WTC11 (cell line): Measurements from ENCODE around the gene PRKCB. TPM values are rescaled to one million over a fixed set of nuclear protein-coding genes. Genes with fewer than 3 reads are reported as not detected.

Source experiments
- ATAC-seq: fragments of 200-7000 bp; cut with Tn5 transposase; 2 replicates; pipeline ENCODE4 v1.10.0; 2021; ENCODE audit warnings: mild to moderate bottlenecking, moderate library complexity
- CTCF ChIA-PET: fragments of 300-600 bp; sonication (Branson Sonifier 250); formaldehyde crosslinking; loops from one replicate; lab custom pipeline; 2021; ENCODE audit warnings: antibody characterized with exemption; lab: Charles Lee
- POLR2A ChIA-PET: fragments of 350-600 bp; sonication (Branson Sonifier 250); formaldehyde crosslinking; loops from one replicate; lab custom pipeline; 2021; ENCODE audit warnings: antibody characterized with exemption; lab: Charles Lee
- DNase-seq: peaks from one replicate; pipeline ENCODE4 v3.0.0; 2021; ENCODE audit warnings: low spot score
- H3K27ac Mint-ChIP-seq: 2 replicates; pipeline ENCODE4 v1.8.0; 2021; ENCODE audit warnings: mixed read lengths
- H3K27me3 Mint-ChIP-seq: 2 replicates; pipeline ENCODE4 v1.8.0; 2021; ENCODE audit warnings: low read depth, mild to moderate bottlenecking, moderate library complexity, mixed read lengths
- H3K36me3 Mint-ChIP-seq: 2 replicates; pipeline ENCODE4 v1.8.0; 2021; ENCODE audit warnings: mixed read lengths
- H3K4me1 Mint-ChIP-seq: 2 replicates; pipeline ENCODE4 v1.8.0; 2022; ENCODE audit warnings: mixed read lengths
- H3K4me3 Mint-ChIP-seq: 2 replicates; pipeline ENCODE4 v1.8.0; 2021; ENCODE audit warnings: mild to moderate bottlenecking, moderate library complexity, mixed read lengths
- H3K9me3 Mint-ChIP-seq: 2 replicates; pipeline ENCODE4 v1.8.0; 2021; ENCODE audit warnings: mixed read lengths
- ATF1 ChIP-seq: sonication (generic); formaldehyde crosslinking; IDR thresholded peaks from 2 replicates; pipeline ENCODE4 v1.8.1; 2023; ENCODE audit warnings: mild to moderate bottlenecking, moderate library complexity, missing genetic modification reagents
- ATF6 ChIP-seq: sonication (generic); formaldehyde crosslinking; IDR thresholded peaks from 2 replicates; pipeline ENCODE4 v1.8.1; 2023; ENCODE audit warnings: mild to moderate bottlenecking, missing genetic modification reagents
- CREB1 ChIP-seq: sonication (generic); formaldehyde crosslinking; IDR thresholded peaks from 2 replicates; pipeline ENCODE4 v1.8.0; 2023; ENCODE audit warnings: mild to moderate bottlenecking, missing genetic modification reagents
- E2F1 ChIP-seq: sonication (generic); formaldehyde crosslinking; IDR thresholded peaks from 2 replicates; pipeline ENCODE4 v1.8.0; 2022; ENCODE audit warnings: mild to moderate bottlenecking, missing genetic modification reagents
- ESRRA ChIP-seq: sonication (generic); formaldehyde crosslinking; IDR thresholded peaks from 2 replicates; pipeline ENCODE4 v1.8.1; 2022; ENCODE audit warnings: mild to moderate bottlenecking, missing genetic modification reagents, borderline replicate concordance
- FOXK1 ChIP-seq: sonication (generic); formaldehyde crosslinking; IDR thresholded peaks from 2 replicates; pipeline ENCODE4 v1.8.0; 2022; ENCODE audit warnings: mild to moderate bottlenecking, moderate library complexity, missing genetic modification reagents
- GRHL2 ChIP-seq: fragments of 250-450 bp; sonication (Bioruptor Pico); IDR thresholded peaks from 2 replicates; pipeline ENCODE4 v1.8.0; 2022; ENCODE audit warnings: mild to moderate bottlenecking, moderate library complexity; ENCODE audit not compliant: insufficient replicate concordance, severe bottlenecking
- HMGXB4 ChIP-seq: sonication (generic); formaldehyde crosslinking; IDR thresholded peaks from 2 replicates; pipeline ENCODE4 v1.8.1; 2023; ENCODE audit warnings: mild to moderate bottlenecking, moderate library complexity, missing genetic modification reagents
- JUN ChIP-seq: sonication (generic); formaldehyde crosslinking; IDR thresholded peaks from 2 replicates; pipeline ENCODE4 v1.8.0; 2023; ENCODE audit warnings: mild to moderate bottlenecking, missing genetic modification reagents
- MLX ChIP-seq: sonication (generic); formaldehyde crosslinking; IDR thresholded peaks from 2 replicates; pipeline ENCODE4 v1.8.1; 2023; ENCODE audit warnings: mild to moderate bottlenecking, missing genetic modification reagents, moderate library complexity
- NR1H2 ChIP-seq: sonication (generic); formaldehyde crosslinking; IDR thresholded peaks from 2 replicates; pipeline ENCODE4 v1.9.0; 2021; ENCODE audit warnings: mild to moderate bottlenecking, moderate library complexity, missing genetic modification reagents
- SP1 ChIP-seq: sonication (generic); formaldehyde crosslinking; conservative IDR thresholded peaks from 2 replicates; pipeline ENCODE4 v1.8.1; 2022; ENCODE audit warnings: missing genetic modification reagents
- STAT6 ChIP-seq: sonication (generic); formaldehyde crosslinking; conservative IDR thresholded peaks from 2 replicates; pipeline ENCODE4 v1.8.1; 2023; ENCODE audit warnings: mild to moderate bottlenecking, low read depth, missing genetic modification reagents, moderate library complexity
- TEAD4 ChIP-seq: sonication (generic); formaldehyde crosslinking; IDR thresholded peaks from 2 replicates; pipeline ENCODE4 v1.8.0; 2022; ENCODE audit warnings: mild to moderate bottlenecking, missing genetic modification reagents
- ZNF317 ChIP-seq: sonication (generic); formaldehyde crosslinking; IDR thresholded peaks from 2 replicates; pipeline ENCODE4 v1.8.1; 2023; ENCODE audit warnings: low read depth, mild to moderate bottlenecking, moderate library complexity, missing genetic modification reagents, borderline replicate concordance
- ZNF396 ChIP-seq: fragments of 250-450 bp; sonication (Bioruptor Pico); IDR thresholded peaks from 2 replicates; pipeline ENCODE4 v1.8.0; 2021; ENCODE audit warnings: mild to moderate bottlenecking, moderate library complexity, borderline replicate concordance
- total RNA-seq: library from RNA; stranded (reverse); gene quantifications from 3 replicates; pipeline ENCODE4 v1.2.3, GENCODE V29; 2021
- TF ChIP-seq, protein P1 (sequence below): sonication (generic); formaldehyde crosslinking; IDR thresholded peaks from 2 replicates; pipeline ENCODE4 v1.8.1; 2022; ENCODE audit warnings: low read depth, mild to moderate bottlenecking, moderate library complexity, missing genetic modification reagents, borderline replicate concordance
- TF ChIP-seq, protein P2 (sequence below): sonication (generic); formaldehyde crosslinking; IDR thresholded peaks from 2 replicates; pipeline ENCODE4 v1.8.1; 2022; ENCODE audit warnings: mild to moderate bottlenecking, moderate library complexity, missing genetic modification reagents
- TF ChIP-seq, protein P3 (sequence below): sonication (generic); formaldehyde crosslinking; IDR thresholded peaks from 2 replicates; pipeline ENCODE4 v1.8.0; 2022; ENCODE audit warnings: mild to moderate bottlenecking, missing genetic modification reagents
- TF ChIP-seq, protein P4 (sequence below): fragments of 250-450 bp; sonication (Bioruptor Pico); IDR thresholded peaks from 2 replicates; pipeline ENCODE4 v1.9.0; 2021; ENCODE audit warnings: mild to moderate bottlenecking
- TF ChIP-seq, protein P5 (sequence below): sonication (generic); formaldehyde crosslinking; IDR thresholded peaks from 2 replicates; pipeline ENCODE4 v1.8.0; 2023; ENCODE audit warnings: missing genetic modification reagents

Gene PRKCB
- total RNA-seq, 1 experiment from 2014 or later: 6.9 TPM

GRCh38 chr16:23829454-23829853, 6.3 kb upstream of the PRKCB start (continued):
- TF ChIP-seq E2F1 (CRISPR knock-in tag) (no peak), MLX (CRISPR knock-in tag) (no peak), FOXK1 (no peak), ESRRA (CRISPR knock-in tag) (no peak), SP1 (CRISPR knock-in tag) (no peak), ATF6 (CRISPR knock-in tag) (no peak)
- TF ChIP-seq, protein P1, sequence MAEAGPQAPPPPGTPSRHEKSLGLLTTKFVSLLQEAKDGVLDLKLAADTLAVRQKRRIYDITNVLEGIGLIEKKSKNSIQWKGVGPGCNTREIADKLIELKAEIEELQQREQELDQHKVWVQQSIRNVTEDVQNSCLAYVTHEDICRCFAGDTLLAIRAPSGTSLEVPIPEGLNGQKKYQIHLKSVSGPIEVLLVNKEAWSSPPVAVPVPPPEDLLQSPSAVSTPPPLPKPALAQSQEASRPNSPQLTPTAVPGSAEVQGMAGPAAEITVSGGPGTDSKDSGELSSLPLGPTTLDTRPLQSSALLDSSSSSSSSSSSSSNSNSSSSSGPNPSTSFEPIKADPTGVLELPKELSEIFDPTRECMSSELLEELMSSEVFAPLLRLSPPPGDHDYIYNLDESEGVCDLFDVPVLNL: no peak

GRCh38 chr16:23830276-23830675, 5.5 kb upstream of the PRKCB start:
- no peak for ATAC-seq
- CTCF ChIA-PET: no interaction called here
- POLR2A ChIA-PET: no interaction called here
- TF ChIP-seq STAT6 (CRISPR knock-in tag): no peak
- no peak for TF ChIP-seq ZNF317 (CRISPR knock-in tag)
- TF ChIP-seq ZNF396 (CRISPR knock-in tag): no peak
- no peak for TF ChIP-seq JUN (CRISPR knock-in tag)
- TF ChIP-seq HMGXB4 (CRISPR knock-in tag): no peak
- TF ChIP-seq NR1H2 (CRISPR knock-in tag): no peak
- no peak for TF ChIP-seq GRHL2 (CRISPR knock-in tag)
- TF ChIP-seq, protein P2, sequence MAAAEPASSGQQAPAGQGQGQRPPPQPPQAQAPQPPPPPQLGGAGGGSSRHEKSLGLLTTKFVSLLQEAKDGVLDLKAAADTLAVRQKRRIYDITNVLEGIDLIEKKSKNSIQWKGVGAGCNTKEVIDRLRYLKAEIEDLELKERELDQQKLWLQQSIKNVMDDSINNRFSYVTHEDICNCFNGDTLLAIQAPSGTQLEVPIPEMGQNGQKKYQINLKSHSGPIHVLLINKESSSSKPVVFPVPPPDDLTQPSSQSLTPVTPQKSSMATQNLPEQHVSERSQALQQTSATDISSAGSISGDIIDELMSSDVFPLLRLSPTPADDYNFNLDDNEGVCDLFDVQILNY: no peak
- no peak for TF ChIP-seq ATF1
- TF ChIP-seq, protein P3, sequence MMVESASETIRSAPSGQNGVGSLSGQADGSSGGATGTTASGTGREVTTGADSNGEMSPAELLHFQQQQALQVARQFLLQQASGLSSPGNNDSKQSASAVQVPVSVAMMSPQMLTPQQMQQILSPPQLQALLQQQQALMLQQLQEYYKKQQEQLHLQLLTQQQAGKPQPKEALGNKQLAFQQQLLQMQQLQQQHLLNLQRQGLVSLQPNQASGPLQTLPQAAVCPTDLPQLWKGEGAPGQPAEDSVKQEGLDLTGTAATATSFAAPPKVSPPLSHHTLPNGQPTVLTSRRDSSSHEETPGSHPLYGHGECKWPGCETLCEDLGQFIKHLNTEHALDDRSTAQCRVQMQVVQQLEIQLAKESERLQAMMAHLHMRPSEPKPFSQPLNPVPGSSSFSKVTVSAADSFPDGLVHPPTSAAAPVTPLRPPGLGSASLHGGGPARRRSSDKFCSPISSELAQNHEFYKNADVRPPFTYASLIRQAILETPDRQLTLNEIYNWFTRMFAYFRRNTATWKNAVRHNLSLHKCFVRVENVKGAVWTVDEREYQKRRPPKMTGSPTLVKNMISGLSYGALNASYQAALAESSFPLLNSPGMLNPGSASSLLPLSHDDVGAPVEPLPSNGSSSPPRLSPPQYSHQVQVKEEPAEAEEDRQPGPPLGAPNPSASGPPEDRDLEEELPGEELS (CRISPR knock-in tag): no peak
- TF ChIP-seq CREB1: no peak
- TF ChIP-seq TEAD4: no peak
- TF ChIP-seq, protein P4, sequence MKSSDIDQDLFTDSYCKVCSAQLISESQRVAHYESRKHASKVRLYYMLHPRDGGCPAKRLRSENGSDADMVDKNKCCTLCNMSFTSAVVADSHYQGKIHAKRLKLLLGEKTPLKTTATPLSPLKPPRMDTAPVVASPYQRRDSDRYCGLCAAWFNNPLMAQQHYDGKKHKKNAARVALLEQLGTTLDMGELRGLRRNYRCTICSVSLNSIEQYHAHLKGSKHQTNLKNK (CRISPR knock-in tag): no peak
- TF ChIP-seq, protein P5, sequence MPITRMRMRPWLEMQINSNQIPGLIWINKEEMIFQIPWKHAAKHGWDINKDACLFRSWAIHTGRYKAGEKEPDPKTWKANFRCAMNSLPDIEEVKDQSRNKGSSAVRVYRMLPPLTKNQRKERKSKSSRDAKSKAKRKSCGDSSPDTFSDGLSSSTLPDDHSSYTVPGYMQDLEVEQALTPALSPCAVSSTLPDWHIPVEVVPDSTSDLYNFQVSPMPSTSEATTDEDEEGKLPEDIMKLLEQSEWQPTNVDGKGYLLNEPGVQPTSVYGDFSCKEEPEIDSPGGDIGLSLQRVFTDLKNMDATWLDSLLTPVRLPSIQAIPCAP (CRISPR knock-in tag): no peak

More at GRCh38 chr16:23830276-23830675, 5.5 kb upstream of the PRKCB start:
- DNase-seq: no peak
- Mint-ChIP-seq H3K27ac (no peak overlapping the region), H3K4me1 (peaks cover 6% of the 10 kb centered on the region), H3K9me3 (peaks cover 26% of the 10 kb centered on the region), H3K4me3 (no peak overlapping the region), H3K27me3 (peaks cover 69% of the 10 kb centered on the region), H3K36me3 (peaks cover 4% of the 10 kb centered on the region; the same call in 1 of the 2 replicates)
